WTC11 (cell line): ENCODE measurements around the gene SPG21. TPM values are rescaled to one million over a fixed set of nuclear protein-coding genes. Genes with fewer than 3 reads are reported as not detected.

Source experiments
- ATF1 ChIP-seq: sonication (generic); formaldehyde crosslinking; IDR thresholded peaks from 2 replicates; pipeline ENCODE4 v1.8.1; 2023; ENCODE audit warnings: mild to moderate bottlenecking, moderate library complexity, missing genetic modification reagents
- CBFB ChIP-seq: sonication (generic); formaldehyde crosslinking; IDR thresholded peaks from 2 replicates; pipeline ENCODE4 v1.8.1; 2022; ENCODE audit warnings: mild to moderate bottlenecking, low read depth, missing genetic modification reagents
- CDX4 ChIP-seq: fragments of 250-450 bp; sonication (Bioruptor Pico); IDR thresholded peaks from 2 replicates; pipeline ENCODE4 v1.9.0; 2021; ENCODE audit warnings: moderate library complexity, mild to moderate bottlenecking, inconsistent platforms, borderline replicate concordance
- CREM ChIP-seq: sonication (generic); formaldehyde crosslinking; IDR thresholded peaks from 2 replicates; pipeline ENCODE4 v1.8.1; 2022; ENCODE audit warnings: mild to moderate bottlenecking, missing genetic modification reagents, moderate library complexity
- E2F5 ChIP-seq: sonication (generic); formaldehyde crosslinking; IDR thresholded peaks from 2 replicates; pipeline ENCODE4 v1.8.1; 2022; ENCODE audit warnings: mild to moderate bottlenecking, moderate library complexity, missing genetic modification reagents
- ELF4 ChIP-seq: sonication (generic); formaldehyde crosslinking; IDR thresholded peaks from 2 replicates; pipeline ENCODE4 v1.8.1; 2022; ENCODE audit warnings: low read depth, mild to moderate bottlenecking, moderate library complexity, missing genetic modification reagents
- ESRRA ChIP-seq: sonication (generic); formaldehyde crosslinking; IDR thresholded peaks from 2 replicates; pipeline ENCODE4 v1.8.1; 2022; ENCODE audit warnings: mild to moderate bottlenecking, missing genetic modification reagents, borderline replicate concordance
- FOXK1 ChIP-seq: sonication (generic); formaldehyde crosslinking; IDR thresholded peaks from 2 replicates; pipeline ENCODE4 v1.8.0; 2022; ENCODE audit warnings: mild to moderate bottlenecking, moderate library complexity, missing genetic modification reagents
- FOXP1 ChIP-seq: sonication (generic); formaldehyde crosslinking; IDR thresholded peaks from 2 replicates; pipeline ENCODE4 v1.8.0; 2022; ENCODE audit warnings: missing genetic modification reagents, mild to moderate bottlenecking, moderate library complexity, borderline replicate concordance
- FOXP4 ChIP-seq: sonication (generic); formaldehyde crosslinking; IDR thresholded peaks from 2 replicates; pipeline ENCODE4 v1.8.0; 2022; ENCODE audit warnings: mild to moderate bottlenecking, missing genetic modification reagents
- GRHL2 ChIP-seq: fragments of 250-450 bp; sonication (Bioruptor Pico); IDR thresholded peaks from 2 replicates; pipeline ENCODE4 v1.8.0; 2022; ENCODE audit warnings: mild to moderate bottlenecking, moderate library complexity; ENCODE audit not compliant: insufficient replicate concordance, severe bottlenecking
- GTF2I ChIP-seq: fragments of 250-450 bp; sonication (Bioruptor Pico); conservative IDR thresholded peaks from 2 replicates; pipeline ENCODE4 v1.4.0; 2021; ENCODE audit warnings: mild to moderate bottlenecking
- HMGXB4 ChIP-seq: sonication (generic); formaldehyde crosslinking; IDR thresholded peaks from 2 replicates; pipeline ENCODE4 v1.8.1; 2023; ENCODE audit warnings: mild to moderate bottlenecking, moderate library complexity, missing genetic modification reagents
- KAT7 ChIP-seq: sonication (generic); formaldehyde crosslinking; IDR thresholded peaks from 2 replicates; pipeline ENCODE4 v1.8.1; 2023; ENCODE audit warnings: missing genetic modification reagents, mild to moderate bottlenecking, borderline replicate concordance
- MLX ChIP-seq: sonication (generic); formaldehyde crosslinking; IDR thresholded peaks from 2 replicates; pipeline ENCODE4 v1.8.1; 2023; ENCODE audit warnings: mild to moderate bottlenecking, missing genetic modification reagents, moderate library complexity
- MYBL2 ChIP-seq: sonication (generic); formaldehyde crosslinking; IDR thresholded peaks from 2 replicates; pipeline ENCODE4 v1.8.1; 2023; ENCODE audit warnings: mild to moderate bottlenecking, moderate library complexity, missing genetic modification reagents
- NFE2L1 ChIP-seq: sonication (generic); formaldehyde crosslinking; IDR thresholded peaks from 2 replicates; pipeline ENCODE4 v1.8.1; 2023; ENCODE audit warnings: missing genetic modification reagents
- NFYB ChIP-seq: sonication (generic); formaldehyde crosslinking; conservative IDR thresholded peaks from 2 replicates; pipeline ENCODE4 v1.8.0; 2022; ENCODE audit warnings: low read depth, missing genetic modification reagents
- PRRX2 ChIP-seq: fragments of 250-450 bp; sonication (Bioruptor Pico); IDR thresholded peaks from 2 replicates; pipeline ENCODE4 v1.8.0; 2021; ENCODE audit warnings: mild to moderate bottlenecking
- RELA ChIP-seq: sonication (generic); formaldehyde crosslinking; IDR thresholded peaks from 2 replicates; pipeline ENCODE4 v1.8.1; 2022; ENCODE audit warnings: missing genetic modification reagents, mild to moderate bottlenecking, borderline replicate concordance
- SMAD3 ChIP-seq: sonication (generic); formaldehyde crosslinking; IDR thresholded peaks from 2 replicates; pipeline ENCODE4 v1.8.0; 2022; ENCODE audit warnings: missing genetic modification reagents, mild to moderate bottlenecking, borderline replicate concordance
- SOX15 ChIP-seq: fragments of 250-450 bp; sonication (Bioruptor Pico); IDR thresholded peaks from 2 replicates; pipeline ENCODE4 v1.9.0; 2021; ENCODE audit warnings: mild to moderate bottlenecking
- SP1 ChIP-seq: sonication (generic); formaldehyde crosslinking; conservative IDR thresholded peaks from 2 replicates; pipeline ENCODE4 v1.8.1; 2022; ENCODE audit warnings: missing genetic modification reagents
- STAT6 ChIP-seq: sonication (generic); formaldehyde crosslinking; conservative IDR thresholded peaks from 2 replicates; pipeline ENCODE4 v1.8.1; 2023; ENCODE audit warnings: mild to moderate bottlenecking, low read depth, missing genetic modification reagents, moderate library complexity
- TCF7 ChIP-seq: sonication (generic); formaldehyde crosslinking; IDR thresholded peaks from 2 replicates; pipeline ENCODE4 v1.8.0; 2022; ENCODE audit warnings: mild to moderate bottlenecking, low read depth, missing genetic modification reagents, moderate library complexity
- TEAD1 ChIP-seq: sonication (generic); formaldehyde crosslinking; IDR thresholded peaks from 2 replicates; pipeline ENCODE4 v1.8.0; 2022; ENCODE audit warnings: mild to moderate bottlenecking, missing genetic modification reagents
- USF2 ChIP-seq: sonication (generic); formaldehyde crosslinking; IDR thresholded peaks from 2 replicates; pipeline ENCODE4 v1.8.1; 2023; ENCODE audit warnings: mild to moderate bottlenecking, missing genetic modification reagents, moderate library complexity
- ZNF263 ChIP-seq: sonication (generic); formaldehyde crosslinking; IDR thresholded peaks from 2 replicates; pipeline ENCODE4 v1.8.1; 2022; ENCODE audit warnings: low read depth, mild to moderate bottlenecking, moderate library complexity, missing genetic modification reagents
- ZNF396 ChIP-seq: fragments of 250-450 bp; sonication (Bioruptor Pico); IDR thresholded peaks from 2 replicates; pipeline ENCODE4 v1.8.0; 2021; ENCODE audit warnings: mild to moderate bottlenecking, moderate library complexity, borderline replicate concordance
- ZNF671 ChIP-seq: fragments of 250-450 bp; sonication (Bioruptor Pico); IDR thresholded peaks from 2 replicates; pipeline ENCODE4 v1.8.0; 2021; ENCODE audit warnings: mild to moderate bottlenecking
- total RNA-seq: library from RNA; stranded (reverse); gene quantifications from 3 replicates; pipeline ENCODE4 v1.2.3, GENCODE V29; 2021

Gene SPG21
- total RNA-seq, 1 experiment from 2014 or later = 69.9 TPM

GRCh38 chr15:64989416-64990167 is at the start of gene SPG21 (continued):
- TF ChIP-seq STAT6 (CRISPR knock-in tag) (0 out of 2 replicates have a peak, but pooled peaks have one; percentile 85), GRHL2 (CRISPR knock-in tag) (no peak), NFE2L1 (CRISPR knock-in tag) (no peak), USF2 (CRISPR knock-in tag) (peak; percentile 94), KAT7 (peak; percentile 89; the same call in 1 of the 2 replicates), MYBL2 (CRISPR knock-in tag) (no peak), ZNF396 (no peak), FOXP4 (CRISPR knock-in tag) (peak; percentile 35; the same call in 1 of the 2 replicates), CREM (CRISPR knock-in tag) (0 out of 2 replicates have a peak, but pooled peaks have one; percentile 28), ESRRA (CRISPR knock-in tag) (no peak), NFYB (CRISPR knock-in tag) (no peak), CBFB (CRISPR knock-in tag) (peak; percentile 60; the same call in 1 of the 2 replicates), ELF4 (CRISPR knock-in tag) (no peak), CDX4 (CRISPR knock-in tag) (no peak), ATF1 (no peak), HMGXB4 (CRISPR knock-in tag) (peak; percentile 64; the same call in 1 of the 2 replicates), SOX15 (CRISPR knock-in tag) (no peak), FOXP1 (peak; percentile 72), TEAD1 (CRISPR knock-in tag) (no peak), ZNF263 (CRISPR knock-in tag) (no peak), RELA (CRISPR knock-in tag) (no peak), FOXK1 (CRISPR knock-in tag) (peak; percentile 17; the same call in 1 of the 2 replicates), TCF7 (CRISPR knock-in tag) (no peak), GTF2I (CRISPR knock-in tag) (no peak), PRRX2 (CRISPR knock-in tag) (no peak), SMAD3 (CRISPR knock-in tag) (no peak), MLX (CRISPR knock-in tag) (no peak), ZNF671 (CRISPR knock-in tag) (no peak), SP1 (CRISPR knock-in tag) (peak; percentile 92), E2F5 (peak; percentile 73)
